Smooth muscle cell (in vitro differentiated cells): Measurements from ENCODE around the gene METRN. TPM values are rescaled to one million over a fixed set of nuclear protein-coding genes. Genes with fewer than 3 reads are reported as not detected.

Source experiments
- DNase-seq: peaks from one replicate; lab custom pipeline; 2025; ENCODE audit not compliant: unreplicated experiment; lab: John Stamatoyannopoulos, UW
- H2AFZ ChIP-seq: fragments of 200-600 bp; sonication (generic); 2 replicates; pipeline ENCODE4 v1.6.0; 2016; ENCODE audit warnings: antibody characterized with exemption, low read depth, mild to moderate bottlenecking
- H3F3A ChIP-seq: fragments of 200-600 bp; sonication (generic); 2 replicates; pipeline ENCODE4 v1.6.0; 2017; ENCODE audit warnings: antibody characterized with exemption, low read depth
- H3K27ac ChIP-seq: fragments of 200-600 bp; sonication (generic); 2 replicates; pipeline ENCODE4 v1.5.1; 2016; ENCODE audit warnings: low read depth, mild to moderate bottlenecking
- H3K27me3 ChIP-seq: fragments of 200-600 bp; sonication (generic); 2 replicates; pipeline ENCODE4 v1.6.1; 2016; ENCODE audit warnings: low read depth, mild to moderate bottlenecking
- H3K36me3 ChIP-seq: fragments of 200-600 bp; sonication (generic); 2 replicates; pipeline ENCODE4 v1.5.1; 2016; ENCODE audit warnings: low read depth
- H3K4me1 ChIP-seq: fragments of 200-600 bp; sonication (generic); 2 replicates; pipeline ENCODE4 v1.5.1; 2016; ENCODE audit warnings: low read depth
- H3K4me2 ChIP-seq: fragments of 200-600 bp; sonication (generic); 2 replicates; pipeline ENCODE4 v1.6.0; 2016; ENCODE audit warnings: mild to moderate bottlenecking
- H3K4me3 ChIP-seq: fragments of 200-600 bp; sonication (generic); 2 replicates; pipeline ENCODE4 v1.5.1; 2016; ENCODE audit warnings: mild to moderate bottlenecking
- H3K79me2 ChIP-seq: fragments of 200-600 bp; sonication (generic); 2 replicates; pipeline ENCODE4 v1.6.0; 2016; ENCODE audit warnings: low read depth, mild to moderate bottlenecking
- H3K9ac ChIP-seq: fragments of 200-600 bp; sonication (generic); 2 replicates; pipeline ENCODE4 v1.6.0; 2016; ENCODE audit warnings: low read depth
- H3K9me3 ChIP-seq: fragments of 200-600 bp; sonication (generic); replicated peaks from 2 replicates; pipeline ENCODE4 v1.5.1; 2016; ENCODE audit warnings: low read depth
- H4K20me1 ChIP-seq: fragments of 200-600 bp; sonication (generic); 2 replicates; pipeline ENCODE4 v1.6.0; 2016; ENCODE audit warnings: low read depth
- WGBS: methylation state at CpG from one replicate; pipeline ENCODE4 v1.1.7; 2016; ENCODE audit warnings: low lambda C conversion rate; 5-methylcytosine and 5-hydroxymethylcytosine counted together
- polyA plus RNA-seq: library from polyadenylated mRNA; unstranded; fragments of >200 nt; fragmentation: Nextera tagmentation; extraction: Ambion mirVana; gene quantifications from 2 replicates; pipeline ENCODE4 v1.2.1, GENCODE V29; 2016
- total RNA-seq: library from RNA; depleted of rRNA; stranded (reverse); fragments of >200 nt; gene quantifications from 2 replicates; pipeline ENCODE4 v1.2.3, GENCODE V29; 2014
- TF ChIP-seq, protein P1 (sequence below): fragments of 200-600 bp; sonication (generic); IDR thresholded peaks from 2 replicates; pipeline ENCODE4 v1.5.1; 2017; ENCODE audit warnings: borderline replicate concordance, mild to moderate bottlenecking, antibody characterized with exemption; ENCODE audit not compliant: insufficient read depth, poor library complexity, severe bottlenecking

The METRN gene
- total and polyA plus RNA-seq, 2 experiments from 2014 or later, result 30.6 to 193 TPM

DNA sequence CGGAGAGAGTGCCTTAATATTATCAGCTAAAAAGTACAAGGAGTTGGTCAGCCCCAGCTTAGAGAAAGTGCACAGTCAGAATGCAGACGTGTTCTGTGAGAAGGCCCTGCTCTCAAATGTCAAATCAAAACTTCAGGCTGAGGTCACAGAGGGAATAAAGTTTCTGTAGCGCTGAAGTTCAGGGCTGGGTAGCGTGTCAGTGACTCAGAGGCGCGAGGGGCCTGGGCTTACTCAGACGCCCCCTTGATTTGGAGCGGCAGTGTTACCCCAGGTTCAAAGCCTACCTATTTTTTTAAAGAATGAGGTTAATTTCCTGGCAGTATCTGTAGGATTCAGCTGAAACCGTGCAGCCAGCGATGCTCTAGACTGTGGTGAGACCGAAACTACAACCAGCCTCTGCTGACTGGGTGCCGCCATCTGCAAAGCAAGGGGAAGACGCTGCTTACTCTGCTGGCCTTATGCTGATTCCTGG, 21.1 kb downstream of the METRN start:
- no peaks in the 10 kb centered on the region for H3K27me3 ChIP-seq

GRCh38 chr16:736936-737481, 22.1 kb downstream of the METRN start:
- TF ChIP-seq, protein P1, sequence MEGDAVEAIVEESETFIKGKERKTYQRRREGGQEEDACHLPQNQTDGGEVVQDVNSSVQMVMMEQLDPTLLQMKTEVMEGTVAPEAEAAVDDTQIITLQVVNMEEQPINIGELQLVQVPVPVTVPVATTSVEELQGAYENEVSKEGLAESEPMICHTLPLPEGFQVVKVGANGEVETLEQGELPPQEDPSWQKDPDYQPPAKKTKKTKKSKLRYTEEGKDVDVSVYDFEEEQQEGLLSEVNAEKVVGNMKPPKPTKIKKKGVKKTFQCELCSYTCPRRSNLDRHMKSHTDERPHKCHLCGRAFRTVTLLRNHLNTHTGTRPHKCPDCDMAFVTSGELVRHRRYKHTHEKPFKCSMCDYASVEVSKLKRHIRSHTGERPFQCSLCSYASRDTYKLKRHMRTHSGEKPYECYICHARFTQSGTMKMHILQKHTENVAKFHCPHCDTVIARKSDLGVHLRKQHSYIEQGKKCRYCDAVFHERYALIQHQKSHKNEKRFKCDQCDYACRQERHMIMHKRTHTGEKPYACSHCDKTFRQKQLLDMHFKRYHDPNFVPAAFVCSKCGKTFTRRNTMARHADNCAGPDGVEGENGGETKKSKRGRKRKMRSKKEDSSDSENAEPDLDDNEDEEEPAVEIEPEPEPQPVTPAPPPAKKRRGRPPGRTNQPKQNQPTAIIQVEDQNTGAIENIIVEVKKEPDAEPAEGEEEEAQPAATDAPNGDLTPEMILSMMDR, result no peak
- Histone ChIP-seq H3K9ac (no peak overlapping the region), H3K9me3 (no peaks in the 10 kb centered on the region), H3K4me3 (no peak overlapping the region), H3K79me2 (no peaks in the 10 kb centered on the region), H4K20me1 (no peaks in the 10 kb centered on the region), H3K27ac (no peak overlapping the region), H3K4me2 (no peak overlapping the region), H3F3A (no peaks in the 10 kb centered on the region), H3K4me1 (peaks cover 5% of the 10 kb centered on the region), H3K27me3 (no peaks in the 10 kb centered on the region), H2AFZ (no peak overlapping the region), H3K36me3 (no peaks in the 10 kb centered on the region)
- 98% methylated on average over 29 of the region's 29 CpGs for WGBS
- no peak for DNase-seq

More for the DNA sequence above, 21.1 kb downstream of the METRN start:
- Histone ChIP-seq H3K4me3 (no peak overlapping the region), H3K79me2 (no peaks in the 10 kb centered on the region), H3K4me1 (peaks cover 5% of the 10 kb centered on the region), H3K27ac (no peak overlapping the region), H3K4me2 (no peak overlapping the region), H3K9ac (no peak overlapping the region), H3K9me3 (no peaks in the 10 kb centered on the region), H3K36me3 (no peaks in the 10 kb centered on the region), H2AFZ (no peak overlapping the region), H3F3A (no peaks in the 10 kb centered on the region), H4K20me1 (no peaks in the 10 kb centered on the region)
- DNase-seq, result no peak
- TF ChIP-seq, protein P1, result no peak
- 95% methylated on average over 13 of the region's 13 CpGs for WGBS

DNA sequence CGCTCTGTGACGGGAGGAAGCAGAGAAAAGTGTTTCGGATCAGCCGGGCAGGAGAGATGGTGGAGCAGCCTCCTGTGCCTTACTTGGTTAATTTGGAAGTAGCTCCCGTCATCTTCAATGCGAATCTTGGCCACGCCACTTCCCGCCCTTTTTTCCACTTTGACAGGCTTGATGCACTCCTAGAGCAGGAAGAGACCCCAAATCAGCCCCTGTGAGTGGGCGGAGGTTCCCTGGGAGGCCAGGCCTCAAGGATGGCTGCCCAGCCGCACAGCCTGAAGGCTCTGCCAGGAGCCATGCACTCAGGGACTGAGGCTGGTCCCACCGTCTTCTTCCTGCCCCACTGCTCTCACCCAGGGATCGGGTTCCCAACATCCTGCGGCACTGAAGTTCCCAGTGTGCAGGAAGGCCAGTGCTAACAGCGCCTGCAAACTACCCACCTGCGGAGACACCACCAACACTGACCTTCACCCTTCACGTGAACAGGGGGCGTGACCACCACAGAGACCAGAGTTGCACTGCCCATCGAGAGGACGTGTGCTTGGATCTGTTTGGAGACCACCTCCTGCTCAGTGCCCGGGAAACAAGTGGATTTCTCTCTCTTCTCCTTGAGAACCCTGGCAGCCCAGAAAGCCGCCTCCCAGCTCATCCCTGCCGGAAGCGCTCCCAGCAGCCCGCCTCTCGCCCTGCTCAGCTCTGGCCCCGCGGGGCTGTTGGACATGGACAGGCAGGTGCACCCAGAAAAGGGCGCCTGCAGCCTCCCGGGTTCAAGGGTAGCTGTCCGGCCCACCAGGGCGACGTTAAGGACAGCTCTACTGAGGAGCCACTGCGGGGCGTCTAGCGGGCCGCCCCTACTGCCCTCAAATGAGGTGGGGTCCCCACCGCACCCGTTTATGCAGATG, 24.9 kb downstream of the METRN start:
- TF ChIP-seq, protein P1, result no peak
- peaks cover 5% of the 10 kb centered on the region for H3K4me1 ChIP-seq
- no peaks in the 10 kb centered on the region for H3K36me3 ChIP-seq
- 64% methylated on average over 38 of the region's 38 CpGs for whole genome bisulfite sequencing
- peak overlapping the region; percentile 99 for H3K4me2 ChIP-seq
- no peaks in the 10 kb centered on the region for H4K20me1 ChIP-seq
- H2AFZ ChIP-seq, result no peak overlapping the region
- H3F3A ChIP-seq, result no peaks in the 10 kb centered on the region
- no peaks in the 10 kb centered on the region for H3K9me3 ChIP-seq
- H3K27ac ChIP-seq, result no peak overlapping the region
- H3K4me3 ChIP-seq, result peak overlapping the region; percentile 95
- DNase-seq, result no peak
- H3K9ac ChIP-seq, result peak overlapping the region; percentile 91
- no peaks in the 10 kb centered on the region for H3K27me3 ChIP-seq
- H3K79me2 ChIP-seq, result no peaks in the 10 kb centered on the region

DNA sequence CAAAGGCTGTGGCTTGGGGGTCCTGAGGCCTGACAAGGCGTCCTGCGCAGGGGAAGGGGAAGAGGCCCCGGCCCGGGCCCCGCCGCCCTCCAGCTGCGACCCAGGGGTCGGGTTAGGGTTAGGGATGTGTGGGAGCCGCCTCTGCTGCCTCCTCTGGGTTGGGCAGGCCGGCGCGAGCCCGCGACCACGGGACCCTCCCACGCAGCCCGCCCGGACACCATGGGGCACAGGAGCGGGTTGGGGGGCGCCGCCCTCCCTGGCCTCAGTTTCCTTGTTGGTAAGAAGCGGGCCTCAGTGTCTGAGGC, 25.5 kb downstream of the METRN start:
- Histone ChIP-seq H3K27ac (peak overlapping the region; percentile 44), H3K27me3 (no peaks in the 10 kb centered on the region), H3K79me2 (no peaks in the 10 kb centered on the region), H2AFZ (peak overlapping the region; percentile 91), H3K9ac (peak overlapping the region; percentile 91), H3K4me1 (peaks cover 5% of the 10 kb centered on the region), H3K4me3 (peak overlapping the region; percentile 95), H3K36me3 (no peaks in the 10 kb centered on the region), H3K4me2 (peak overlapping the region; percentile 99), H4K20me1 (no peaks in the 10 kb centered on the region), H3K9me3 (no peaks in the 10 kb centered on the region), H3F3A (no peaks in the 10 kb centered on the region)
- no peak for DNase-seq
- WGBS, result 5% methylated on average over 11 of the region's 22 CpGs
- TF ChIP-seq, protein P1, result no peak
